Thymus (tissue), 11 donors: Measurements from ENCODE around the gene SPON2. TPM values are rescaled to one million over a fixed set of nuclear protein-coding genes. Genes with fewer than 3 reads are reported as not detected.

Source experiments
- DNase-seq, 9 donors: peaks; one replicate each; pipeline ENCODE4 v3.0.0-alpha.2; 2013; ENCODE audit warnings: low spot score in 9 of 9, low read depth in 6 of 9, missing footprints in 1 of 9
- H3K27ac ChIP-seq, 2 donors: one replicate each; pipeline ENCODE4 v1.5.1; 2013; ENCODE audit warnings: control low read depth in 1 of 2, low read depth in 1 of 2, low read length in 1 of 2, mild to moderate bottlenecking in 1 of 2, moderate library complexity in 1 of 2
- H3K27me3 ChIP-seq, 2 donors: one replicate each; pipeline ENCODE4 v1.5.1; 2013; ENCODE audit warnings: low read length in 1 of 2; ENCODE audit not compliant: control insufficient read depth in 2 of 2, insufficient read depth in 1 of 2
- H3K36me3 ChIP-seq, 2 donors: one replicate each; pipeline ENCODE4 v1.5.1; 2013; ENCODE audit warnings: low read length in 1 of 2, mild to moderate bottlenecking in 1 of 2, moderate library complexity in 1 of 2; ENCODE audit not compliant: control insufficient read depth in 2 of 2, insufficient read depth in 2 of 2
- H3K4me1 ChIP-seq, 2 donors: one replicate each; pipeline ENCODE4 v1.5.1; 2013; ENCODE audit warnings: low read length in 2 of 2; ENCODE audit not compliant: control insufficient read depth in 2 of 2, insufficient read depth in 2 of 2
- H3K4me3 ChIP-seq, 2 donors: one replicate each; pipeline ENCODE4 v1.5.1; 2013; ENCODE audit warnings: low read length in 2 of 2, control low read depth in 1 of 2, mild to moderate bottlenecking in 1 of 2
- H3K9me3 ChIP-seq, 2 donors: one replicate each; pipeline ENCODE4 v1.5.1; 2013; ENCODE audit warnings: low read length in 1 of 2, mild to moderate bottlenecking in 1 of 2; ENCODE audit not compliant: control insufficient read depth in 2 of 2, insufficient read depth in 1 of 2
- WGBS: extraction: QIAGEN DNeasy Blood & Tissue Kit; methylation state at CpG from one replicate; pipeline ENCODE4 v1.1.7; 2013; 5-methylcytosine and 5-hydroxymethylcytosine counted together
- polyA plus RNA-seq: library from polyadenylated mRNA; stranded (reverse); fragments of 200-250 nt; gene quantifications from one replicate; pipeline ENCODE4 v1.2.3, GENCODE V29; 2013
- total RNA-seq: library from RNA; stranded (reverse); fragments of 120-200 nt; gene quantifications from one replicate; pipeline ENCODE4 v1.2.4, GENCODE V29; 2013
- donor health status: healthy.

The SPON2 gene
- total and polyA plus RNA-seq, 2 donors = 5.3 to 48.2 TPM

- 97% methylated on average over 22 of the region's 22 CpGs for WGBS
- DNase-seq = no peak
- no peaks in the 10 kb centered on the region for H3K27me3 ChIP-seq
- H3K4me3 ChIP-seq = no peak overlapping the region
- H3K4me1 ChIP-seq = peaks cover 0 to 6% of the 10 kb centered on the region in 2 donors
- no peaks in the 10 kb centered on the region for H3K9me3 ChIP-seq
- no peak overlapping the region for H3K27ac ChIP-seq
- peaks cover 59 to 61% of the 10 kb centered on the region in 2 donors for H3K36me3 ChIP-seq
These were observed 38.0 kb upstream of the SPON2 start for GRCh38 chr4:1210241-1210841.

GRCh38 chr4:1209821-1210220, 37.4 kb upstream of the SPON2 start:
- peaks cover 0 to 3% of the 10 kb centered on the region in 2 donors for H3K4me1 ChIP-seq
- no peaks in the 10 kb centered on the region for H3K27me3 ChIP-seq
- no peaks in the 10 kb centered on the region for H3K9me3 ChIP-seq
- no peak overlapping the region for H3K27ac ChIP-seq
- peaks cover 54 to 56% of the 10 kb centered on the region in 2 donors for H3K36me3 ChIP-seq
- H3K4me3 ChIP-seq = no peak overlapping the region
- DNase-seq = no peak
- WGBS = 95% methylated on average over 11 of the region's 11 CpGs

- peaks cover 0 to 3% of the 10 kb centered on the region in 2 donors for H3K4me1 ChIP-seq
- H3K27ac ChIP-seq = no peak overlapping the region
- DNase-seq = no peak
- no peaks in the 10 kb centered on the region for H3K27me3 ChIP-seq
- WGBS = 96% methylated on average over 31 of the region's 31 CpGs
- no peak overlapping the region for H3K4me3 ChIP-seq
- peaks cover 47 to 49% of the 10 kb centered on the region in 2 donors for H3K36me3 ChIP-seq
- H3K9me3 ChIP-seq = no peaks in the 10 kb centered on the region
These were observed 36.8 kb upstream of the SPON2 start for GRCh38 chr4:1208970-1209704.

- 93% methylated on average over 37 of the region's 37 CpGs for WGBS
- Histone ChIP-seq H3K4me3 (no peak overlapping the region), H3K27ac (no peak overlapping the region)
These were observed 36.0 kb upstream of the SPON2 start for GRCh38 chr4:1208266-1208961.

GRCh38 chr4:1207603-1208265, 35.4 kb upstream of the SPON2 start:
- no peak overlapping the region for H3K27ac ChIP-seq

More at GRCh38 chr4:1208266-1208961, 36.0 kb upstream of the SPON2 start:
- Histone ChIP-seq H3K4me1 (peaks cover 0 to 6% of the 10 kb centered on the region in 2 donors), H3K27me3 (no peaks in the 10 kb centered on the region), H3K9me3 (no peaks in the 10 kb centered on the region), H3K36me3 (peaks cover 39 to 42% of the 10 kb centered on the region in 2 donors)
- DNase-seq = no peak

GRCh38 chr4:1207157-1207470, 34.7 kb upstream of the SPON2 start:
- WGBS = 96% methylated on average over 12 of the region's 12 CpGs
- H3K27me3 ChIP-seq = no peaks in the 10 kb centered on the region
- no peak overlapping the region for H3K4me3 ChIP-seq
- H3K9me3 ChIP-seq = no peaks in the 10 kb centered on the region
- H3K36me3 ChIP-seq = peaks cover 27 to 29% of the 10 kb centered on the region in 2 donors
- H3K27ac ChIP-seq = no peak overlapping the region
- no peak for DNase-seq
- H3K4me1 ChIP-seq = peaks cover 8 to 19% of the 10 kb centered on the region in 2 donors

More at GRCh38 chr4:1207603-1208265, 35.4 kb upstream of the SPON2 start:
- Histone ChIP-seq H3K9me3 (no peaks in the 10 kb centered on the region), H3K4me3 (no peak overlapping the region), H3K4me1 (peaks cover 2 to 13% of the 10 kb centered on the region in 2 donors), H3K36me3 (peaks cover 33 to 35% of the 10 kb centered on the region in 2 donors), H3K27me3 (no peaks in the 10 kb centered on the region)
- 96% methylated on average over 29 of the region's 31 CpGs for WGBS
- no peak for DNase-seq

GRCh38 chr4:1206299-1207156, 34.1 kb upstream of the SPON2 start:
- DNase-seq = no peak
- 96% methylated on average over 21 of the region's 21 CpGs for WGBS
- Histone ChIP-seq H3K4me3 (no peak overlapping the region), H3K27ac (no peak overlapping the region), H3K36me3 (peaks cover 23% of the 10 kb centered on the region in 2 donors), H3K27me3 (no peaks in the 10 kb centered on the region), H3K9me3 (no peaks in the 10 kb centered on the region), H3K4me1 (peaks cover 10 to 25% of the 10 kb centered on the region in 2 donors)

- 98% methylated on average over 17 of the region's 17 CpGs for WGBS
- H3K4me1 ChIP-seq = peaks cover 17 to 33% of the 10 kb centered on the region in 2 donors
- no peaks in the 10 kb centered on the region for H3K27me3 ChIP-seq
- peaks cover 15% of the 10 kb centered on the region in 2 donors for H3K36me3 ChIP-seq
- no peak overlapping the region for H3K27ac ChIP-seq
- no peak for DNase-seq
- no peak overlapping the region for H3K4me3 ChIP-seq
- no peaks in the 10 kb centered on the region for H3K9me3 ChIP-seq
These were observed 33.4 kb upstream of the SPON2 start for GRCh38 chr4:1205586-1206298.
